Activated naive CD4-positive, alpha-beta T cell treated with anti-CD3 and anti-CD28 coated beads, Interleukin-2, amount 50 U/mL, for 72 hours (primary cell): Measurements from ENCODE around the gene SHISAL2A. TPM values are rescaled to one million over a fixed set of nuclear protein-coding genes. Genes with fewer than 3 reads are reported as not detected.
A peak's percentile ranks its signal among the peaks of the same experiment; 100 is the strongest.
"Not testable (repeated sequence)": the region's sequence is repeated elsewhere in the genome, so short reads cannot be mapped to it uniquely, and the experiment has no call there.

Source experiments
- ATAC-seq, 2 donors: fragments of 150-1000 bp; cut with Tn5 transposase; 2 replicates each; pipeline ENCODE4 v1.10.0; 2021; ENCODE audit warnings: mild to moderate bottlenecking in 2 of 2, moderate library complexity in 2 of 2
- DNase-seq, 2 donors: peaks; one replicate each; pipeline ENCODE4 v3.0.0; 2021 to 2022; ENCODE audit warnings: low spot score in 2 of 2
- H3K27ac Mint-ChIP-seq, 2 donors: one replicate each; pipeline ENCODE4 v1.8.0; 2022; ENCODE audit warnings: mild to moderate bottlenecking in 2 of 2, mixed read lengths in 2 of 2
- H3K36me3 Mint-ChIP-seq, 2 donors: one replicate each; pipeline ENCODE4 v1.8.0; 2022; ENCODE audit warnings: mixed read lengths in 2 of 2
- H3K9me3 Mint-ChIP-seq, 2 donors: one replicate each; pipeline ENCODE4 v1.8.0; 2022; ENCODE audit warnings: mixed read lengths in 2 of 2
- total RNA-seq, 2 donors: library from RNA; stranded (reverse); gene quantifications; one replicate each; pipeline ENCODE4 v1.2.3, GENCODE V29; 2022

Gene SHISAL2A
- total RNA-seq, 2 donors from 2014 or later = 9.0 to 12.6 TPM

DNA sequence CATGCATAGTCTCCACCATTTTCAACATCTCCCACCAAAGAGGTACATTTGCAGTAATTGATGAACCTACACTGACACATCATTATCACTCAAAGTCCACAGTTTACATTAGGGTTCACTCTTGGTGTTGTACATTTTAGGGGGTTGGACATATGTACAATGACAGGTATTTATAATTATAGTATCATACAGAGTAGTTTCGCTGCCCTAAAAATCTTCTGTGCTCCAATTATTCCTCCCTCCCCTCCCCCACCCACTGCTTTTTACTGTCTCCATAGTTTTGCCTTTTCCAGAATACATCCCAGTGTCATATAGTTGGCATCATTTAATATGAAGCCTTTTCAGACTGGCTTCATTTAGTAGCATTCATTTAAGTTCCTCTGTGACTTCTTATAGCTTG is 51.6 kb downstream of the SHISAL2A start:
- H3K36me3 Mint-ChIP-seq = peaks cover 4 to 8% of the 10 kb centered on the region in 2 donors
- ATAC-seq = no peak
- DNase-seq = no peak
- no peaks in the 10 kb centered on the region for H3K9me3 Mint-ChIP-seq
- H3K27ac Mint-ChIP-seq = no peak overlapping the region

DNA sequence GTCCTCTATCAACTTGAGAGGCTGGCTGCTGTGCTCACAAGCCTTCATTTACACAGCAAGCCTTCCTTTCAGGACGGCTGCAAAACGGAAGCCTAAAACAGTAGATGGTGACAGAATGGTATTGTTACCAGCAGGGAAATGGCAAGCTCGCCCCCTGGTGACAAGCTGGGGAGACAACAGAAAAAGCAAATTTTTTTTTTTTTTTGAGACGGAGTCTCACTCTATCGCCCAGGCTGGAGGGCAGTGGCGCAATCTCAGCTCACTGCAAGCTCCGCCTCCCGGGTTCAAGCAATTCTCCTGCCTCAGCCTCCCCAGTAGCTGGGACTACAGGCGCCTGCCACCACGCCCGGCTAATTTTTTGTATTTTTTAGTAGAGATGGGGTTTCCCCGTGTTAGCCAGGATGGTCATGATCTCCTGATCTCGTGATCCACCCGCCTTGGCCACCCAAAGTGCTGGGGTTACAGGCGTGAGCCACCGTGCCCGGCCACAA is 53.3 kb downstream of the SHISAL2A start:
- peak; percentile 69 to 75 for DNase-seq
- H3K36me3 Mint-ChIP-seq, H3K9me3 Mint-ChIP-seq: not testable (repeated sequence)
- peak overlapping the region; percentile 7 to 68 for H3K27ac Mint-ChIP-seq
- peak; percentile 91 to 97 for ATAC-seq

DNA sequence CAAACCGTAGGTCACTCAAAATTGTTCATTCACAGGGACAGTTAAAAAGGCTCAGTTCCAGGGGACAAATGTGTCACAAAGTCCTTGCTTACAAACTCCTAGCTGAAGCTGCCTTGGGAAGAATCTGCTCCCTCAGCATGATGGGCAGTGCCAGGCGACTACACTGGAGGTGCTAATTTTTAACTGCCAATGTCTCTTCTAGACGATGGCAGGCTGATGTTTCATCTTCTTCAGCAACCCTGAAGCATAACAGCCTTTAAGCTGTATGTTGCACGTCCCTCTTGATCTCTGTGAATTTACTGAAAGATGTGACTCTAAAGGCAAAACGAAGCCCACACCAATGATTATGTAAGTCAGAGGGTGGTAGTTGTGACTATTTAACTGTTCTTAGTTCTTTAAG is 53.9 kb downstream of the SHISAL2A start:
- ATAC-seq (no peak), DNase-seq (no peak)
- H3K9me3 Mint-ChIP-seq = no peaks in the 10 kb centered on the region
- peaks cover 6 to 12% of the 10 kb centered on the region in 2 donors for H3K36me3 Mint-ChIP-seq
- H3K27ac Mint-ChIP-seq = peak overlapping the region in 1 of 2 donors; percentile 68

DNA sequence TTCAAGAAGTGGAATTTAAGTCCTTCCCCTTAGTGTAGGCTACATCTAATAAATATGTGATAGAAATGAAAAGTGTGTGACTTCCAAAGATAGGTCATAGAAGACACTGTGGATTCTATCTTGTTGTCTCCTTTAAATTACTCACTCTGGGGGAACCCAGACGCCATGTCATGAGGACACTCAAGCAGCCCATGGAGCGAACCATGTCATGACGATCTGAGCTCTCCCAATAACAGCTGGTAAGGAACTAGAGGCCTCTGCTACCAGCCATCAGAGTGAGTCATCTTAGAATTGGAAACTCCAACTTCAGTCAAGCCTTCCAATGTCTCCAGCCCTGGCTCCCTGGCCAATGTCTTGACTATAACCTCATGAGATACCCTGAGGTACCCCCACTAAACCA is 58.9 kb downstream of the SHISAL2A start:
- ATAC-seq (peak in 1 of 2 donors; percentile 18), DNase-seq (no peak)
- H3K27ac Mint-ChIP-seq = no peak overlapping the region
- H3K36me3 Mint-ChIP-seq = peaks cover 20 to 28% of the 10 kb centered on the region in 2 donors
- no peaks in the 10 kb centered on the region for H3K9me3 Mint-ChIP-seq

DNA sequence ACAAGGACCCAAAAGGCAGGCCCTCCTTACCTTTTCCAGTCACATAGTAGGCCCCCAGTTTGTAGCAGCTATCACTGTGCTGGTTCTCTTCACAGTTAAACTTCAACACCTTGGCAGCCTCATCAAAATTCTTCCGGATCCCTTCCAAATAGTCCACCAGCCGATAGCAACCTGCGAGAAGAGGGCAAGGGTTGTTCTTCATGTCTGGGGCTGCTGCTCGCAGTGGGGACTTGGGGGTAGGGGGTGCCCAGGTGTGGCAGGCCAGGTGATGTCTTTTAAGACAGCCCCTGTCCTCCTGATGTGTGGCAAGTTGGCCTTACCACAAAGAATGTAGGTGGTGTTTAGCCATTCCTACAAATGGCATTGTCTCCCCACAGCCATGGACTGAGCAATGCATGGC is 59.7 kb downstream of the SHISAL2A start:
- no peaks in the 10 kb centered on the region for H3K9me3 Mint-ChIP-seq
- ATAC-seq (no peak), DNase-seq (no peak)
- peak overlapping the region in 1 of 2 donors; percentile 1 for H3K27ac Mint-ChIP-seq
- peaks cover 19 to 28% of the 10 kb centered on the region in 2 donors for H3K36me3 Mint-ChIP-seq

DNA sequence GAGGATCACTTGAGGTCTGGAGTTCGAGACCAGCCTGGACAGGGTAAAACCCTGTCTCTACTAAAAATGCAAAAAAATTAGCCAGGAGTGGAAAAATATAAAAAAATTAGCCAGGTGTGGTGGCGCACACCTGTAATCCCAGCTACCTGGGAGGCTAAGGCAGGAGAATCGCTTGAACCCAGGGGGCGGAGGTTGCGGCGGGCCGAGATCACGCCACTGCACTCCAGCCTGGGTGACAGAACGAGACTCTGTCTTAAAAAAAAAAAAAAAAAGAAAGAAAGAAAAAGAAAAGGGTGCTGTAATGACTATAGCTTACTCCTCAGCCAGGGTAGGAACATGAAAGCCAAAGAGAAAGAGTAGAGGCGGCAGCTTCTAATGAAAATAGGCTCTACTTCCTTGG is 60.4 kb downstream of the SHISAL2A start:
- H3K36me3 Mint-ChIP-seq = peaks cover 25 to 28% of the 10 kb centered on the region in 2 donors
- DNase-seq, ATAC-seq, H3K27ac Mint-ChIP-seq, H3K9me3 Mint-ChIP-seq: not testable (repeated sequence)

DNA sequence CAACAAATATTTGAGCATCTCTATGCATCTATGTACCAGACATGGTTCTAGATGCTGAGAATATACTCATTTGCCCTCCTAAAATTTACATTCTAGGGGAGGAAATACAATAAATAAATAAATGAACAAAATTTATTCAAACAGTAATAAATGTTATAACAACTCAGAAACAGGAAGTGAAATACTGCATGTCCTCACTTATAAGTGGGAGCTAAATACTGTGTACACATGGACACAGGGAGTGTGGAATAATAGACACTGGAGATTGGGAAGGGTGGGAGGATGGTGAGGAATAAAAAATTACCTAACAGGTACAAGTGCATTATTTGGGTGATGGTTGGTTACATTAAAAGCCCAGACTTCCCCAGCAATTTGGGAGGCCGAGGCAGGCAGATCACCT is 60.9 kb downstream of the SHISAL2A start:
- Mint-ChIP-seq H3K9me3 (no peaks in the 10 kb centered on the region), H3K36me3 (peaks cover 26 to 28% of the 10 kb centered on the region in 2 donors), H3K27ac (no peak overlapping the region)
- DNase-seq (no peak), ATAC-seq (no peak)

DNA sequence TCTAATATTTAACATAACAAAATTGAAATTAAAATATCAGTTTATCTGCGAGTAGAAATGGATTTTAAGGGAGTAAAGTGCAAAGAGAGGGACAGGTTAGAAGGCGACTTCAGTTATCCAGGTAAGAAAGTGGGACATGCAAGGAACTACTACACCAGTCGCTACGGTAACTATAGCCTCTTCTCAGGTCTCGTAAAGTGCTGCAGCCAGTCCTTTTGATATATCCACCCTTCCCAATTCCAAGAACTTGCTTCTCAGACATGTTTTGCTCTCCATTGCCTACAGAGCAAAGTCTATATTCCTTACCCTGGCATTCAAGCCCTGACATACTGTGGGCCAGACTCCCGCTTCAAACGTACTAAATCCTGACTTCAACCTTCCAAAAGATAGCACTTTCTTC is 62.7 kb downstream of the SHISAL2A start:
- DNase-seq = no peak
- Mint-ChIP-seq H3K36me3 (peaks cover 26 to 28% of the 10 kb centered on the region in 2 donors), H3K27ac (no peak overlapping the region), H3K9me3 (no peaks in the 10 kb centered on the region)
- ATAC-seq = no peak

DNA sequence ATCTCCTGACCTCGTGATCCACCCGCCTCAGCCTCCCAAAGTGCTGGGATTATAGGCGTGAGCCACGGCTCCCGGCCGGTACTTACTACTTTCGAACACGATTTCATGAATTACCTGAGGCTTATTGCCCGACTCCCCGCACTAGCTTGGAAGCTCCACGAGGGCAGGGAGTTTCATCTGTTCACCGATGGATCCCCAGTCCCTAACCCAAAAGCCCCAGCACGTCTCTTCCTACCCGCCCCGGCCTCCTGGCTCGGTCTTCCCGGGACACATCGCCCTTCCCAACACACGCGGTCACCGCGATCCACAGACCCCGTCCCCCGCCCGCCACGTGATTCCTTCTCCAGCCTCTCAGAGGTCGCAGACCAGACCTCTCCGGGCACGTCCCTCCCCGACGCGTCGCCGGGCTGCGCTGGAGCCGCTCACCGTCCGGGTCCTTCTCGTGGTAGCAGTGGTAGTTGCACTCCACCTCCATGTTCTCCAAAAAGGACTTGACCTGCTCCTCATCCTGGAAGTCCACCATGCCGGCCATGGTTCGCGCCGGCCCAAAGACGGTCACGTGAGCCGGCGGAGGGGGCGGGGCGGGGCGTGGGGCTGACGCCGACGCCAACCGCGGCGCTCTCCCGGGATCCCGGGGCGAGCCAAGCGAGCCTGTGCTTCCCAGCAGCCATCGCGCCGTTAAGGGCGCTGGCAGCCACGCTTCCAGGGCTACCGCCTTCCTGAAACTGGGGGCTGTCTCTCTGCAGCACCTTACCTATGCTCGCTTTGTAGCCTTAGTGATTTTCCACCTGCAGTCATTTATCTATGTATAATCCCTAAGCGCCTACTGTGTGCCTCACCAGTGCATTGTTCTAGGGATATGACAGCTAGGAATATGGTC is 65.1 kb downstream of the SHISAL2A start, which contains the start of gene COA7:
COA7 (minus strand) TSS at position 553 of the 880 bp plus-strand sequence; CDS start at position 532, 21 bp downstream.
- peaks cover 12% of the 10 kb centered on the region in 2 donors for H3K36me3 Mint-ChIP-seq
- peak; percentile 54 to 61 for ATAC-seq
- H3K9me3 Mint-ChIP-seq = no peaks in the 10 kb centered on the region
- DNase-seq = peak; percentile 61 to 81
- peak within 1 kb of the TSS; percentile 93 to 97 for H3K27ac Mint-ChIP-seq

DNA sequence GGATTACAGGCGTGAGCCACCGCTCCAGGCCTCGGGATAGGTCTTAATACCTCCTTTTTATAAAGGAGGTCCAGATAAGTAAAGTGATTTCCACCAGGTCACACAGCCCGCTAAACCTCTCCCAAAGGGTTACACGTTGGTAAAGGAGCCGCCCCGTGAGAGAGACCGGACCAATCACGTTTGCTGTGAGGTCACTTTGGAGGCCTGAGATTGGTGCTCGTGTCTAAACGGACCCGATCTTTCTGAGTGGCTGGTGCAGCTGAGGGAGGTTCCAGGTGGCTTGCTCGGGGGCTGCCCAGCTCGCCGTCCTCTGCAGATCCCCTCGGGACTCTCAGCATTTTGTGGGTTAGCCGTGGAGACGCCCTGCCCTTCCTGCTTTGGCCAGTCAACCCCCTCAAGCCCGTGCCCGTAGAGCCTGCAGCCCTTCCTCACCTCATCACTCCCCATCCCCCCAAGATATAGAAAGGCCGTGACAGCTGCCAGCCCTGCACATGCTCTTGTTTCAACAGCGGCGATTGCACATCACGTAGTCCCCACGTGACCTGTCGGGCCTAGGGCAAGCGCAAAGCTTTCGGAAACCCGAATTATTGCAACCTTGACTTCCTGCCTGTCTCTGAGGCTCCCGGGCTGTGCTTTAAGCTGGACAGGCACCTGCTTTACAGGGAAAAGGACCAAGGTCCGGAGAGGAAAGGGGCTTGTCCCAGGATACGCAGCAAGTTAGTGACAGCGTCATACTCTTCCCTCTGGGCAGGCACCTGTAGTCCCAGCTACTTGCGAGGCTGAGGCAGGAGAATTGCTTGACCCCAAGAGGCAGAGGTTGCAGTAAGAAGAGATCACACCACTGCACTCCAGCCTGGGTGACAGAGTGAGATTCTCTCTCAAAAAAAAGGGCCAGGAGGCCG is 70.2 kb downstream of the SHISAL2A start:
- H3K27ac Mint-ChIP-seq = peak overlapping the region; percentile 97 to 98

DNA sequence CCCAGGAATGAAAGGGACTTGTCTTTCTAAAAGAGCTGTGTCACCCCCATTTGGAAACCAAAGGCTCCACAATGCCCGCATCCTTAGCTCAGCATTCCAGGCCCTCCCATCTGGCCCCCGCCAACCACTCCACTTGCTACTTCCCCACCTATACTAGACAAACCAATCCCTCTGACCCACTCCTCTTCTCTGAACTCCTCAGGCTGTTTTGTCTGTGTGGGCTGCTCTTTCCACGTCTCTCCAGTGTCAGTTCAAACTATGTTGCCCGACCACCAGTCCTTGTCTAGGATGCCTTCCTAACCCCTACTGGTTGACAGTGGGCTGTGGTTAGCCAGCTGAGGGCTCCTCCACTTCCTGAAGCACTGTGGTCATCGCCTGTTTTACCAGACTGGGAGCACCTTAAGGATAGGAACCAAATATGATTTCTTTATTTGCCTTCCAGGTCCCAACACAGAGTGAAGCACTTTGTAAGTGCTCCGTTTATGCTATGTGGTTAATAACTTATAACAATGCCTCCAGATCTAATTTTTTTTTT is 73.2 kb downstream of the SHISAL2A start:
- no peaks in the 10 kb centered on the region for H3K36me3 Mint-ChIP-seq
- H3K27ac Mint-ChIP-seq = no peak overlapping the region
- ATAC-seq = no peak
- no peak for DNase-seq
- H3K9me3 Mint-ChIP-seq = no peaks in the 10 kb centered on the region

More for the DNA sequence above, 70.2 kb downstream of the SHISAL2A start:
- ATAC-seq (peak; percentile 91 to 93), DNase-seq (peak; percentile 77 to 88)
- Mint-ChIP-seq H3K36me3 (peaks cover 0 to 3% of the 10 kb centered on the region in 2 donors), H3K9me3 (no peaks in the 10 kb centered on the region)

Other genes starting within 250 kb of the SHISAL2A start
- 10 to 100 TPM; 42.4 to 56.5 TPM for gene ORC1, start 228.7 kb upstream of the SHISAL2A start, total RNA-seq
- 100 to 1,000 TPM in 1 of 2 donors, 10 to 100 TPM in 1; 97.5 to 104 TPM for gene PRPF38A, start 228.6 kb upstream of the SHISAL2A start, total RNA-seq
- gene TUT4, start 80.1 kb upstream of the SHISAL2A start, total RNA-seq = 100 to 1,000 TPM in 1 of 2 donors, 10 to 100 TPM in 1; 81.0 to 111 TPM
- 10 to 100 TPM; 13.8 to 23.0 TPM for gene GPX7, start 30.8 kb upstream of the SHISAL2A start, total RNA-seq
- gene COA7, start 65.2 kb downstream of the SHISAL2A start, total RNA-seq = 10 to 100 TPM; 16.1 to 21.0 TPM
- gene ZYG11B, start 93.3 kb downstream of the SHISAL2A start, total RNA-seq = 10 to 100 TPM; 13.6 to 13.7 TPM
- under 1 TPM; 0.07 to 0.27 TPM for gene ZYG11A, start 209.6 kb downstream of the SHISAL2A start, total RNA-seq